ENCODE results near the gene PYGO2.

PYGO2 gene

GRCh38 chr1:154958681-154959425 is 2.7 kb downstream of the PYGO2 start (continued):
- no peak for TF ChIP-seq PATZ1 (CRISPR knock-in tag; IDR thresholded peaks at IDR 0.05; ENCODE audit: borderline replicate concordance)
- TF ChIP-seq ARNTL (CRISPR knock-in tag; IDR thresholded peaks at IDR 0.05; ENCODE audit: borderline replicate concordance, low read depth) = no peak
- no peak for TF ChIP-seq ZNF8 (CRISPR knock-in tag; IDR thresholded peaks at IDR 0.05)
- no peak for TF ChIP-seq POU6F1 (CRISPR knock-in tag; IDR thresholded peaks at IDR 0.05; ENCODE audit: borderline replicate concordance, low read depth)

GRCh38 chr1:154958036-154958435 is 3.5 kb downstream of the PYGO2 start:
- no peak for ATAC-seq
- TF ChIP-seq POU6F1 (CRISPR knock-in tag; IDR thresholded peaks at IDR 0.05; ENCODE audit: borderline replicate concordance, low read depth) (no peak), ZFP3 (CRISPR knock-in tag; IDR thresholded peaks at IDR 0.05) (no peak), ZNF8 (CRISPR knock-in tag; IDR thresholded peaks at IDR 0.05) (no peak), CREB5 (CRISPR knock-in tag; IDR thresholded peaks at IDR 0.05; ENCODE audit: low read depth) (no peak), ZC3H10 (CRISPR knock-in tag; IDR thresholded peaks at IDR 0.05) (no peak)

GRCh38 chr1:154957091-154957657 is 4.4 kb downstream of the PYGO2 start:
- no peak for ATAC-seq
- TF ChIP-seq ZFP30 (CRISPR knock-in tag; IDR thresholded peaks at IDR 0.05) (no peak), PPARA (CRISPR knock-in tag; IDR thresholded peaks at IDR 0.05; ENCODE audit: borderline replicate concordance) (no peak), TOX (CRISPR knock-in tag; IDR thresholded peaks at IDR 0.05; ENCODE audit: borderline replicate concordance) (no peak), ISL1 (CRISPR knock-in tag; IDR thresholded peaks at IDR 0.05) (no peak), TSHZ2 (CRISPR knock-in tag; IDR thresholded peaks at IDR 0.05) (no peak), CSDC2 (CRISPR knock-in tag; IDR thresholded peaks at IDR 0.05) (no peak), OSR1 (CRISPR knock-in tag; IDR thresholded peaks at IDR 0.05) (no peak), GLIS3 (CRISPR knock-in tag; IDR thresholded peaks at IDR 0.05) (no peak), POU6F1 (CRISPR knock-in tag; IDR thresholded peaks at IDR 0.05; ENCODE audit: borderline replicate concordance, low read depth) (no peak), TCF4 (CRISPR knock-in tag; IDR thresholded peaks at IDR 0.05; ENCODE audit: borderline replicate concordance) (no peak), PATZ1 (CRISPR knock-in tag; IDR thresholded peaks at IDR 0.05; ENCODE audit: borderline replicate concordance) (no peak), RARB (CRISPR knock-in tag; IDR thresholded peaks at IDR 0.05) (no peak), ZNF565 (CRISPR knock-in tag; conservative IDR thresholded peaks at IDR 0.05; ENCODE audit: low read depth) (no peak), ZC3H10 (CRISPR knock-in tag; IDR thresholded peaks at IDR 0.05) (no peak), ZNF70 (CRISPR knock-in tag; IDR thresholded peaks at IDR 0.05) (no peak), ZFP3 (CRISPR knock-in tag; IDR thresholded peaks at IDR 0.05) (no peak)

Data from SK-N-SH treated with all-trans-retinoic acid at 6 μM for 48 hours (cell line).